GM19455 (cell line): Measurements from ENCODE around the gene SPRTN.

Experiments
- ATAC-seq: cut with Tn5 transposase; IDR thresholded peaks from one replicate; pipeline ENCODE4 v1.9.1; 2021; ENCODE audit not compliant: unreplicated experiment

The SPRTN gene

GRCh38 chr1:231338270-231339128, at the start of gene SPRTN:
Gene SPRTN, plus strand, starts transcription at chr1:231338293. Its CDS starts 91 bp downstream, at chr1:231338384.
- ATAC-seq, result peak; percentile 10

GRCh38 chr1:231295938-231296337, 42.2 kb upstream of the SPRTN start:
- no peak for ATAC-seq

GRCh38 chr1:231301990-231302389, 36.1 kb upstream of the SPRTN start:
- no peak for ATAC-seq

GRCh38 chr1:231310391-231310934, 27.6 kb upstream of the SPRTN start:
- no peak for ATAC-seq

- no peak for ATAC-seq
Observed at GRCh38 chr1:231311720-231312431, 26.2 kb upstream of the SPRTN start.

- no peak for ATAC-seq
Observed at GRCh38 chr1:231312432-231312788, 25.7 kb upstream of the SPRTN start.

GRCh38 chr1:231313661-231314060, 24.4 kb upstream of the SPRTN start:
- ATAC-seq, result no peak

GRCh38 chr1:231315887-231316286, 22.2 kb upstream of the SPRTN start:
- peak; percentile 85 for ATAC-seq

- no peak for ATAC-seq
Observed at GRCh38 chr1:231317306-231318014, 20.6 kb upstream of the SPRTN start.

GRCh38 chr1:231318015-231318355, 20.1 kb upstream of the SPRTN start:
- ATAC-seq, result no peak

- no peak for ATAC-seq
Observed at GRCh38 chr1:231318568-231318967, 19.5 kb upstream of the SPRTN start.

GRCh38 chr1:231319080-231319479, 19.0 kb upstream of the SPRTN start:
- ATAC-seq, result no peak

GRCh38 chr1:231322880-231323530, 15.1 kb upstream of the SPRTN start:
- no peak for ATAC-seq

GRCh38 chr1:231324660-231325059, 13.4 kb upstream of the SPRTN start:
- ATAC-seq, result no peak

- no peak for ATAC-seq
Observed at GRCh38 chr1:231326248-231326647, 11.8 kb upstream of the SPRTN start.

- no peak for ATAC-seq
Observed at GRCh38 chr1:231327617-231328016, 10.5 kb upstream of the SPRTN start.

- no peak for ATAC-seq
Observed at GRCh38 chr1:231329483-231329882, 8.6 kb upstream of the SPRTN start.

GRCh38 chr1:231332761-231333160, 5.3 kb upstream of the SPRTN start:
- ATAC-seq, result no peak

GRCh38 chr1:231334079-231334666, 3.9 kb upstream of the SPRTN start:
- ATAC-seq, result peak; percentile 29

GRCh38 chr1:231334952-231335351, 3.1 kb upstream of the SPRTN start:
- ATAC-seq, result no peak
